GM23338 (cell line): ENCODE results near the gene ITSN2. TPM values are rescaled to one million over a fixed set of nuclear protein-coding genes. Genes with fewer than 3 reads are reported as not detected.

Experiments
- ATAC-seq: fragments of 200-7000 bp; cut with Tn5 transposase; 3 replicates; pipeline ENCODE4 v1.9.1; 2020
- DNase-seq: peaks from one replicate; pipeline ENCODE4 v3.0.0-alpha.2; 2015; ENCODE audit warnings: low spot score
- H2AFZ ChIP-seq: fragments of 200-600 bp; sonication (generic); 2 replicates; pipeline ENCODE4 v1.8.0; 2016; ENCODE audit warnings: antibody characterized with exemption, mild to moderate bottlenecking, moderate library complexity
- H3F3A ChIP-seq: fragments of 200-600 bp; sonication (generic); replicated peaks from 2 replicates; pipeline ENCODE4 v1.8.0; 2017; ENCODE audit warnings: antibody characterized with exemption, mixed run types, low read depth
- H3K27ac ChIP-seq: fragments of 200-600 bp; sonication (generic); 2 replicates; pipeline ENCODE4 v1.6.1; 2016; ENCODE audit warnings: low read depth
- H3K27me3 ChIP-seq: fragments of 200-600 bp; sonication (generic); 2 replicates; pipeline ENCODE4 v1.8.0; 2016; ENCODE audit warnings: mild to moderate bottlenecking, mixed run types, moderate library complexity; ENCODE audit not compliant: insufficient read depth
- H3K36me3 ChIP-seq: fragments of 200-600 bp; sonication (generic); 2 replicates; pipeline ENCODE4 v1.8.0; 2016; ENCODE audit warnings: mild to moderate bottlenecking; ENCODE audit not compliant: insufficient read depth
- H3K4me1 ChIP-seq: fragments of 200-600 bp; sonication (generic); 2 replicates; pipeline ENCODE4 v1.8.0; 2016; ENCODE audit warnings: mild to moderate bottlenecking, moderate library complexity; ENCODE audit not compliant: insufficient read depth
- H3K4me2 ChIP-seq: fragments of 200-600 bp; sonication (generic); 2 replicates; pipeline ENCODE4 v1.7.1; 2017; ENCODE audit warnings: mixed run types
- H3K4me3 ChIP-seq: fragments of 200-600 bp; sonication (generic); 2 replicates; pipeline ENCODE4 v1.6.1; 2016; ENCODE audit warnings: mixed run types
- H3K79me2 ChIP-seq: fragments of 200-600 bp; sonication (generic); replicated peaks from 2 replicates; pipeline ENCODE4 v1.8.0; 2017; ENCODE audit warnings: mild to moderate bottlenecking; ENCODE audit not compliant: insufficient read depth
- H3K9me2 ChIP-seq: fragments of 200-600 bp; sonication (generic); 2 replicates; pipeline ENCODE4 v1.8.0; 2017; ENCODE audit not compliant: insufficient read depth
- H4K20me1 ChIP-seq: fragments of 200-600 bp; sonication (generic); replicated peaks from 2 replicates; pipeline ENCODE4 v1.8.0; 2017; ENCODE audit warnings: mild to moderate bottlenecking; ENCODE audit not compliant: insufficient read depth
- H3K27ac Mint-ChIP-seq: 2 replicates; pipeline ENCODE4 v1.8.0; 2020; ENCODE audit warnings: inconsistent platforms, mild to moderate bottlenecking, moderate library complexity, mixed read lengths
- H3K27me3 Mint-ChIP-seq: 3 replicates; pipeline ENCODE4 v1.8.0; 2022; ENCODE audit warnings: low read depth, mild to moderate bottlenecking, moderate library complexity, mixed read lengths, inconsistent platforms; ENCODE audit not compliant: insufficient read depth, poor library complexity
- H3K36me3 Mint-ChIP-seq: 3 replicates; pipeline ENCODE4 v1.8.0; 2021; ENCODE audit warnings: low read depth, mild to moderate bottlenecking, inconsistent platforms, moderate library complexity, mixed read lengths
- H3K4me1 Mint-ChIP-seq: 3 replicates; pipeline ENCODE4 v1.8.0; 2020; ENCODE audit warnings: mild to moderate bottlenecking, inconsistent platforms, mixed read lengths
- H3K4me3 Mint-ChIP-seq: 3 replicates; pipeline ENCODE4 v1.8.0; 2021; ENCODE audit warnings: moderate library complexity, mild to moderate bottlenecking, inconsistent platforms, mixed read lengths
- H3K9me3 Mint-ChIP-seq: 3 replicates; pipeline ENCODE4 v1.8.0; 2020; ENCODE audit warnings: moderate library complexity, mild to moderate bottlenecking, inconsistent platforms, mixed read lengths
- EZH2 ChIP-seq: fragments of 200-600 bp; sonication (generic); IDR thresholded peaks from one replicate; pipeline ENCODE4 v1.8.0; 2017; ENCODE audit warnings: antibody characterized with exemption, mild to moderate bottlenecking, low read depth; ENCODE audit not compliant: unreplicated experiment
- EZH2phosphoT487 ChIP-seq: fragments of 200-600 bp; sonication (generic); IDR thresholded peaks from one replicate; pipeline ENCODE4 v1.8.1; 2018; ENCODE audit warnings: antibody characterized with exemption; ENCODE audit not compliant: unreplicated experiment
- JUNB ChIP-seq: IDR thresholded peaks from one replicate; pipeline ENCODE4 v1.6.1; 2016; ENCODE audit warnings: antibody characterized with exemption; ENCODE audit not compliant: unreplicated experiment
- NANOG ChIP-seq: IDR thresholded peaks from 2 replicates; pipeline ENCODE4 v1.6.1; 2016; ENCODE audit warnings: antibody characterized with exemption, borderline replicate concordance
- POLR2AphosphoS5 ChIP-seq: IDR thresholded peaks from 2 replicates; pipeline ENCODE4 v1.6.1; 2016; ENCODE audit warnings: antibody characterized with exemption, low read depth
- ZNF114 ChIP-seq: fragments of 250-450 bp; sonication (Bioruptor Pico); IDR thresholded peaks from 2 replicates; pipeline ENCODE4 v1.5.0; 2020; ENCODE audit warnings: mild to moderate bottlenecking, moderate library complexity
- ZNF331 ChIP-seq: fragments of 250-450 bp; sonication (Bioruptor Pico); IDR thresholded peaks from 2 replicates; pipeline ENCODE4 v1.5.0; 2020; ENCODE audit warnings: low read depth, mild to moderate bottlenecking, moderate library complexity
- polyA plus RNA-seq: library from polyadenylated mRNA; unstranded; fragments of >200 nt; fragmentation: Nextera tagmentation; extraction: Ambion mirVana; gene quantifications from 2 replicates; pipeline ENCODE4 v1.2.1, GENCODE V29; 2016
- total RNA-seq: library from RNA; depleted of rRNA; stranded (reverse); fragments of >200 nt; shearing (Covaris generic); gene quantifications from 2 replicates; pipeline ENCODE4 v1.2.3, GENCODE V29; 2014
- TF ChIP-seq, protein P1 (sequence below): IDR thresholded peaks from one replicate; pipeline ENCODE4 v1.6.1; 2018; ENCODE audit warnings: antibody characterized with exemption; ENCODE audit not compliant: unreplicated experiment
- TF ChIP-seq, protein P2 (sequence below): IDR thresholded peaks from 2 replicates; pipeline ENCODE4 v1.6.1; 2016; ENCODE audit warnings: antibody characterized with exemption
- TF ChIP-seq, protein P3 (sequence below), 2 experiments: fragments of 200-600 bp in 1 of 2; sonication (generic) in 1 of 2; conservative IDR thresholded peaks; 2 replicates each; pipeline versions ENCODE4 v1.5.1 to v1.6.1; 2016 to 2017; ENCODE audit warnings: antibody characterized with exemption in 2 of 2, low read depth in 2 of 2, mild to moderate bottlenecking in 2 of 2, moderate library complexity in 1 of 2
- TF ChIP-seq, protein P4 (sequence below): fragments of 250-450 bp; sonication (Bioruptor Pico); IDR thresholded peaks from 2 replicates; pipeline ENCODE4 v1.5.0; 2020; ENCODE audit warnings: mild to moderate bottlenecking, moderate library complexity

The ITSN2 gene
- total and polyA plus RNA-seq, 2 experiments from 2014 or later: 17.1 to 17.8 TPM

DNA sequence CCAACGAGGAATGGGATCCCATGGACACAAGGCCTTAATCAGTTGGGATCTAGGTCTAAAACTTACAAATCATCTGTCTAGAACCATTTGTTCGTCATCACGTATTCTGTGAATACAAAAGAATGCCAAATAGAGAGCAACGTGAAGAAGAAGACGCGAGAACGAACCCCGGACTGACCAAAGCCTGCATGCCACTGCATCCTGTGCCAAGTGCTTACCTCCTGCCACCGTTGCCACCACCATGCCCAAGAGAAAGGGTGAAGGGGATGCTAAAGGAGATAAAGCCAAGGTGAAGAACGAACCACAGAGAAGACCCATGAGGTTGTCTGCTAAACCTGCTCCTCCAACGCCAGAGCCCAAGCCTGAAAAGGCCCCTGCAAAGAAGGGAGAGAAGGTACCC lies 30.2 kb downstream of the ITSN2 start (continued):
- TF ChIP-seq, protein P1, sequence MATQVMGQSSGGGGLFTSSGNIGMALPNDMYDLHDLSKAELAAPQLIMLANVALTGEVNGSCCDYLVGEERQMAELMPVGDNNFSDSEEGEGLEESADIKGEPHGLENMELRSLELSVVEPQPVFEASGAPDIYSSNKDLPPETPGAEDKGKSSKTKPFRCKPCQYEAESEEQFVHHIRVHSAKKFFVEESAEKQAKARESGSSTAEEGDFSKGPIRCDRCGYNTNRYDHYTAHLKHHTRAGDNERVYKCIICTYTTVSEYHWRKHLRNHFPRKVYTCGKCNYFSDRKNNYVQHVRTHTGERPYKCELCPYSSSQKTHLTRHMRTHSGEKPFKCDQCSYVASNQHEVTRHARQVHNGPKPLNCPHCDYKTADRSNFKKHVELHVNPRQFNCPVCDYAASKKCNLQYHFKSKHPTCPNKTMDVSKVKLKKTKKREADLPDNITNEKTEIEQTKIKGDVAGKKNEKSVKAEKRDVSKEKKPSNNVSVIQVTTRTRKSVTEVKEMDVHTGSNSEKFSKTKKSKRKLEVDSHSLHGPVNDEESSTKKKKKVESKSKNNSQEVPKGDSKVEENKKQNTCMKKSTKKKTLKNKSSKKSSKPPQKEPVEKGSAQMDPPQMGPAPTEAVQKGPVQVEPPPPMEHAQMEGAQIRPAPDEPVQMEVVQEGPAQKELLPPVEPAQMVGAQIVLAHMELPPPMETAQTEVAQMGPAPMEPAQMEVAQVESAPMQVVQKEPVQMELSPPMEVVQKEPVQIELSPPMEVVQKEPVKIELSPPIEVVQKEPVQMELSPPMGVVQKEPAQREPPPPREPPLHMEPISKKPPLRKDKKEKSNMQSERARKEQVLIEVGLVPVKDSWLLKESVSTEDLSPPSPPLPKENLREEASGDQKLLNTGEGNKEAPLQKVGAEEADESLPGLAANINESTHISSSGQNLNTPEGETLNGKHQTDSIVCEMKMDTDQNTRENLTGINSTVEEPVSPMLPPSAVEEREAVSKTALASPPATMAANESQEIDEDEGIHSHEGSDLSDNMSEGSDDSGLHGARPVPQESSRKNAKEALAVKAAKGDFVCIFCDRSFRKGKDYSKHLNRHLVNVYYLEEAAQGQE: no peak
- TF ChIP-seq, protein P2, sequence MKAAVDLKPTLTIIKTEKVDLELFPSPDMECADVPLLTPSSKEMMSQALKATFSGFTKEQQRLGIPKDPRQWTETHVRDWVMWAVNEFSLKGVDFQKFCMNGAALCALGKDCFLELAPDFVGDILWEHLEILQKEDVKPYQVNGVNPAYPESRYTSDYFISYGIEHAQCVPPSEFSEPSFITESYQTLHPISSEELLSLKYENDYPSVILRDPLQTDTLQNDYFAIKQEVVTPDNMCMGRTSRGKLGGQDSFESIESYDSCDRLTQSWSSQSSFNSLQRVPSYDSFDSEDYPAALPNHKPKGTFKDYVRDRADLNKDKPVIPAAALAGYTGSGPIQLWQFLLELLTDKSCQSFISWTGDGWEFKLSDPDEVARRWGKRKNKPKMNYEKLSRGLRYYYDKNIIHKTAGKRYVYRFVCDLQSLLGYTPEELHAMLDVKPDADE: no peak
- no peak for TF ChIP-seq ZNF114 (CRISPR knock-in tag)

DNA sequence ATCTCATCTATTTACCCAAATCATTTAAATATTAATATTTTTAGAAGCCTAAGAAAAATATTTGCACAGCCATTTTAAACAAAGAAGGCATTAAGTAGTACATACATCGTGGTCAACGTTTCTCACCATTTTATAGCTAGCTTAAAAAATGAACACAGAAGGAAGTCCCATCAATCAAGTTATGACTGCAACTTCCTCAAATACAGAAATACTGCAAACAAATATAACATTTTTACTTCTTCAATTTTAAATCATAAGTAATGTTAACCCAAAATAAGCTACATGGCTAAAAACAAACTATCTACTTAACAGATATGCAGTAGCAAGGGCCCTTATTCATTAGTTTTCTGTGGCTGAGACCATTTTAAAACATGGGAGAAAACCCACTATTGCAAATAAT lies 30.6 kb downstream of the ITSN2 start:
- H3K4me1 ChIP-seq: no peaks in the 10 kb centered on the region; the same call in 1 of the 2 replicates
- peaks cover 7% of the 10 kb centered on the region for H3K4me1 Mint-ChIP-seq
- no peaks in the 10 kb centered on the region for H3K36me3 ChIP-seq
- H3K27me3 ChIP-seq: no peaks in the 10 kb centered on the region
- no peaks in the 10 kb centered on the region for H3K79me2 ChIP-seq
- no peak overlapping the region for H3K4me3 Mint-ChIP-seq
- no peaks in the 10 kb centered on the region for H3F3A ChIP-seq
- DNase-seq: no peak
- ATAC-seq: no peak
- no peak overlapping the region for H3K27ac Mint-ChIP-seq
- no peaks in the 10 kb centered on the region for H4K20me1 ChIP-seq
- H3K4me2 ChIP-seq: no peak overlapping the region
- H3K4me3 ChIP-seq: no peak overlapping the region
- no peaks in the 10 kb centered on the region for H3K36me3 Mint-ChIP-seq
- no peak overlapping the region for H2AFZ ChIP-seq
- H3K27ac ChIP-seq: no peak overlapping the region
- no peaks in the 10 kb centered on the region for H3K9me3 Mint-ChIP-seq
- H3K9me2 ChIP-seq: no peaks in the 10 kb centered on the region
- peaks cover 2% of the 10 kb centered on the region for H3K27me3 Mint-ChIP-seq
- TF ChIP-seq EZH2phosphoT487: no peak
- no peak for TF ChIP-seq JUNB
- no peak for TF ChIP-seq POLR2AphosphoS5
- TF ChIP-seq, protein P3, sequence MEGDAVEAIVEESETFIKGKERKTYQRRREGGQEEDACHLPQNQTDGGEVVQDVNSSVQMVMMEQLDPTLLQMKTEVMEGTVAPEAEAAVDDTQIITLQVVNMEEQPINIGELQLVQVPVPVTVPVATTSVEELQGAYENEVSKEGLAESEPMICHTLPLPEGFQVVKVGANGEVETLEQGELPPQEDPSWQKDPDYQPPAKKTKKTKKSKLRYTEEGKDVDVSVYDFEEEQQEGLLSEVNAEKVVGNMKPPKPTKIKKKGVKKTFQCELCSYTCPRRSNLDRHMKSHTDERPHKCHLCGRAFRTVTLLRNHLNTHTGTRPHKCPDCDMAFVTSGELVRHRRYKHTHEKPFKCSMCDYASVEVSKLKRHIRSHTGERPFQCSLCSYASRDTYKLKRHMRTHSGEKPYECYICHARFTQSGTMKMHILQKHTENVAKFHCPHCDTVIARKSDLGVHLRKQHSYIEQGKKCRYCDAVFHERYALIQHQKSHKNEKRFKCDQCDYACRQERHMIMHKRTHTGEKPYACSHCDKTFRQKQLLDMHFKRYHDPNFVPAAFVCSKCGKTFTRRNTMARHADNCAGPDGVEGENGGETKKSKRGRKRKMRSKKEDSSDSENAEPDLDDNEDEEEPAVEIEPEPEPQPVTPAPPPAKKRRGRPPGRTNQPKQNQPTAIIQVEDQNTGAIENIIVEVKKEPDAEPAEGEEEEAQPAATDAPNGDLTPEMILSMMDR (conservative IDR thresholded peaks at IDR 0.05; ENCODE audit: low read depth in 2 of 2): no peak
- no peak for TF ChIP-seq NANOG
- TF ChIP-seq EZH2: no peak
- no peak for TF ChIP-seq ZNF114 (CRISPR knock-in tag)
- TF ChIP-seq ZNF331 (CRISPR knock-in tag): no peak
- TF ChIP-seq, protein P4, sequence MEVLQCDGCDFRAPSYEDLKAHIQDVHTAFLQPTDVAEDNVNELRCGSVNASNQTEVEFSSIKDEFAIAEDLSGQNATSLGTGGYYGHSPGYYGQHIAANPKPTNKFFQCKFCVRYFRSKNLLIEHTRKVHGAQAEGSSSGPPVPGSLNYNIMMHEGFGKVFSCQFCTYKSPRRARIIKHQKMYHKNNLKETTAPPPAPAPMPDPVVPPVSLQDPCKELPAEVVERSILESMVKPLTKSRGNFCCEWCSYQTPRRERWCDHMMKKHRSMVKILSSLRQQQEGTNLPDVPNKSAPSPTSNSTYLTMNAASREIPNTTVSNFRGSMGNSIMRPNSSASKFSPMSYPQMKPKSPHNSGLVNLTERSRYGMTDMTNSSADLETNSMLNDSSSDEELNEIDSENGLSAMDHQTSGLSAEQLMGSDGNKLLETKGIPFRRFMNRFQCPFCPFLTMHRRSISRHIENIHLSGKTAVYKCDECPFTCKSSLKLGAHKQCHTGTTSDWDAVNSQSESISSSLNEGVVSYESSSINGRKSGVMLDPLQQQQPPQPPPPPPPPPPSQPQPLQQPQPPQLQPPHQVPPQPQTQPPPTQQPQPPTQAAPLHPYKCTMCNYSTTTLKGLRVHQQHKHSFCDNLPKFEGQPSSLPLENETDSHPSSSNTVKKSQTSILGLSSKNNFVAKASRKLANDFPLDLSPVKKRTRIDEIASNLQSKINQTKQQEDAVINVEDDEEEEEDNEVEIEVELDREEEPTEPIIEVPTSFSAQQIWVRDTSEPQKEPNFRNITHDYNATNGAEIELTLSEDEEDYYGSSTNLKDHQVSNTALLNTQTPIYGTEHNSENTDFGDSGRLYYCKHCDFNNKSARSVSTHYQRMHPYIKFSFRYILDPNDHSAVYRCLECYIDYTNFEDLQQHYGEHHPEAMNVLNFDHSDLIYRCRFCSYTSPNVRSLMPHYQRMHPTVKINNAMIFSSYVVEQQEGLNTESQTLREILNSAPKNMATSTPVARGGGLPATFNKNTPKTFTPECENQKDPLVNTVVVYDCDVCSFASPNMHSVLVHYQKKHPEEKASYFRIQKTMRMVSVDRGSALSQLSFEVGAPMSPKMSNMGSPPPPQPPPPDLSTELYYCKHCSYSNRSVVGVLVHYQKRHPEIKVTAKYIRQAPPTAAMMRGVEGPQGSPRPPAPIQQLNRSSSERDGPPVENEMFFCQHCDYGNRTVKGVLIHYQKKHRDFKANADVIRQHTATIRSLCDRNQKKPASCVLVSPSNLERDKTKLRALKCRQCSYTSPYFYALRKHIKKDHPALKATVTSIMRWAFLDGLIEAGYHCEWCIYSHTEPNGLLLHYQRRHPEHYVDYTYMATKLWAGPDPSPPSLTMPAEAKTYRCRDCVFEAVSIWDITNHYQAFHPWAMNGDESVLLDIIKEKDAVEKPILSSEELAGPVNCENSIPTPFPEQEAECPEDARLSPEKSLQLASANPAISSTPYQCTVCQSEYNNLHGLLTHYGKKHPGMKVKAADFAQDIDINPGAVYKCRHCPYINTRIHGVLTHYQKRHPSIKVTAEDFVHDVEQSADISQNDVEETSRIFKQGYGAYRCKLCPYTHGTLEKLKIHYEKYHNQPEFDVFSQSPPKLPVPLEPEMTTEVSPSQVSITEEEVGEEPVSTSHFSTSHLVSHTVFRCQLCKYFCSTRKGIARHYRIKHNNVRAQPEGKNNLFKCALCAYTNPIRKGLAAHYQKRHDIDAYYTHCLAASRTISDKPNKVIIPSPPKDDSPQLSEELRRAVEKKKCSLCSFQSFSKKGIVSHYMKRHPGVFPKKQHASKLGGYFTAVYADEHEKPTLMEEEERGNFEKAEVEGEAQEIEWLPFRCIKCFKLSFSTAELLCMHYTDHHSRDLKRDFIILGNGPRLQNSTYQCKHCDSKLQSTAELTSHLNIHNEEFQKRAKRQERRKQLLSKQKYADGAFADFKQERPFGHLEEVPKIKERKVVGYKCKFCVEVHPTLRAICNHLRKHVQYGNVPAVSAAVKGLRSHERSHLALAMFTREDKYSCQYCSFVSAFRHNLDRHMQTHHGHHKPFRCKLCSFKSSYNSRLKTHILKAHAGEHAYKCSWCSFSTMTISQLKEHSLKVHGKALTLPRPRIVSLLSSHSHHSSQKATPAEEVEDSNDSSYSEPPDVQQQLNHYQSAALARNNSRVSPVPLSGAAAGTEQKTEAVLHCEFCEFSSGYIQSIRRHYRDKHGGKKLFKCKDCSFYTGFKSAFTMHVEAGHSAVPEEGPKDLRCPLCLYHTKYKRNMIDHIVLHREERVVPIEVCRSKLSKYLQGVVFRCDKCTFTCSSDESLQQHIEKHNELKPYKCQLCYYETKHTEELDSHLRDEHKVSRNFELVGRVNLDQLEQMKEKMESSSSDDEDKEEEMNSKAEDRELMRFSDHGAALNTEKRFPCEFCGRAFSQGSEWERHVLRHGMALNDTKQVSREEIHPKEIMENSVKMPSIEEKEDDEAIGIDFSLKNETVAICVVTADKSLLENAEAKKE: no peak
